ENCODE data around the gene CCDC34. TPM values are rescaled to one million over a fixed set of nuclear protein-coding genes. Genes with fewer than 3 reads are reported as not detected.

The CCDC34 gene
- total RNA-seq, 4 donors from 2014 or later = 3.2 to 8.0 (median 4.0) TPM

DNA sequence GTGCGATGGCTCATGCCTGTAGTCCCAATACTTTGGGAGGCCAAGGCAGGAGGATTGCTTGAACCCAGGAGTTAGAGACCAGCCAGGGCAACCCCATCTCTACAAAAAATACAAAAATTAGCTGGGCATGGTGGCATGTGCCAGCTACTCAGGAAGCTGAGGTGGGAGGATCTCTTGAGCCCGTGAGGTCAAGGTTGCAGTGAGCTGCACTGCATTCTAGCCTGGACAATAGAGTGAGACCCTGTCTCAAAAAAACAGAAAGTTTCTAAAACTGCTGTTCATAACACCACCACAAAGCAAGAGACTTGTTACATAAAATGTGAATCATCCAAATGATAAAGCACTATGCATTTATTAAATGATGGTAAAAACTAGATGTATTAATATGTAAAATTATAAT, 40.2 kb upstream of the CCDC34 start:
- no peak for DNase-seq (ENCODE audit: low spot score in 2 of 2)
- Histone ChIP-seq H3K4me1 (peaks cover 55% of the 10 kb centered on the region), H3K36me3 (no peaks in the 10 kb centered on the region), H3K27ac (no peak overlapping the region), H3K4me3 (no peak overlapping the region), H3K27me3 (no peaks in the 10 kb centered on the region), H3K9me3 (no peaks in the 10 kb centered on the region)
- TF ChIP-seq, protein P1, sequence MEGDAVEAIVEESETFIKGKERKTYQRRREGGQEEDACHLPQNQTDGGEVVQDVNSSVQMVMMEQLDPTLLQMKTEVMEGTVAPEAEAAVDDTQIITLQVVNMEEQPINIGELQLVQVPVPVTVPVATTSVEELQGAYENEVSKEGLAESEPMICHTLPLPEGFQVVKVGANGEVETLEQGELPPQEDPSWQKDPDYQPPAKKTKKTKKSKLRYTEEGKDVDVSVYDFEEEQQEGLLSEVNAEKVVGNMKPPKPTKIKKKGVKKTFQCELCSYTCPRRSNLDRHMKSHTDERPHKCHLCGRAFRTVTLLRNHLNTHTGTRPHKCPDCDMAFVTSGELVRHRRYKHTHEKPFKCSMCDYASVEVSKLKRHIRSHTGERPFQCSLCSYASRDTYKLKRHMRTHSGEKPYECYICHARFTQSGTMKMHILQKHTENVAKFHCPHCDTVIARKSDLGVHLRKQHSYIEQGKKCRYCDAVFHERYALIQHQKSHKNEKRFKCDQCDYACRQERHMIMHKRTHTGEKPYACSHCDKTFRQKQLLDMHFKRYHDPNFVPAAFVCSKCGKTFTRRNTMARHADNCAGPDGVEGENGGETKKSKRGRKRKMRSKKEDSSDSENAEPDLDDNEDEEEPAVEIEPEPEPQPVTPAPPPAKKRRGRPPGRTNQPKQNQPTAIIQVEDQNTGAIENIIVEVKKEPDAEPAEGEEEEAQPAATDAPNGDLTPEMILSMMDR (IDR thresholded peaks at IDR 0.05) = no peak
- TF ChIP-seq POLR2AphosphoS5 (IDR thresholded peaks at IDR 0.05) = no peak
- TF ChIP-seq EP300 (IDR thresholded peaks at IDR 0.05) = no peak
- TF ChIP-seq POLR2A (IDR thresholded peaks at IDR 0.05) = no peak
- WGBS = 94% methylated on average over 2 of the region's 2 CpGs

DNA sequence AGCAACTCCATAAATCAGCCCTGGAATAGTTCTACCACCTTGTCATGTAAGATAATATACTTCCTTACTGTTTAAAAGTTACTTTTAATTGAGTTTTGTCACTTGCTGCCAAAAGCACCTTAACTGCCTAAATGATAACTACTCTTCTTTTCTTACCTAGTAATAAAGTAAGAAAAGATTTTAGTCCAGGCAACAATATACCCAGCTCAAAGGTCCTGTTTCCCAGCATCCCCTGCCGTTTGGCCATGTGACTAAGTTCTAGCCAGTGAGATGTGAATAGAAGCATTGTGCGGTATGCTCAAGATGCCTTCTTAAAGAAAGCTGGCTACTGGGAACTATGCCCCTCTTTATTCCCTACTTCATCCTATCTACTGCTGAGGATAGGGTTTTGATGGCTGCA, 39.4 kb upstream of the CCDC34 start:
- Histone ChIP-seq H3K4me3 (no peak overlapping the region), H3K9me3 (no peaks in the 10 kb centered on the region), H3K36me3 (no peaks in the 10 kb centered on the region), H3K4me1 (peaks cover 56% of the 10 kb centered on the region), H3K27me3 (no peaks in the 10 kb centered on the region), H3K27ac (no peak overlapping the region)
- no peak for DNase-seq (ENCODE audit: low spot score in 2 of 2)
- WGBS = 96% methylated on average over 2 of the region's 2 CpGs
- TF ChIP-seq POLR2A (IDR thresholded peaks at IDR 0.05) (no peak), POLR2AphosphoS5 (IDR thresholded peaks at IDR 0.05) (no peak), EP300 (IDR thresholded peaks at IDR 0.05) (no peak)
- TF ChIP-seq, protein P1 (IDR thresholded peaks at IDR 0.05) = no peak

DNA sequence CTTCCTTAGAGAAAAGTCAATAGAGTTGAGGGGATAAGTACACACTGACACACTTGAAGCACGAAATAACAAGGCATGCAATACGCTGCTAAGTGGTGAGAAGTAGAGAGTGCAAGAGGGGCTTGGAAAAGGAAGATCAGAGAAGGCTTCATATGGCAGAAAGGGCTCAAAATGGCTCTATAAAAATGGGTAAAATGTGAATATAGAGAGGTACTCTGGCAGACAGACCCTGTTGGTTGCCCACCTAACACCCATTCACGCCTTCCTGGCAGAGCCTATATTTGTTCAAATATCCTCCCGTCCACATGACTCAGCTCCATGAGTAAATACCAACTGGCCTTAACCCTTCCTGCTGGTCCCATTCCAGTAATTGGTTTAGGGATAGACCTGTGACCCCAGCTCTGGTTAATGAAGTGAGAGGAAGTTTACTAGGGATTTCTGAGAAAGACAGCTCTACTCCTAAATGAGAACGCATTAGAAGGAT, 38.9 kb upstream of the CCDC34 start:
- Histone ChIP-seq H3K36me3 (no peaks in the 10 kb centered on the region), H3K4me3 (no peak overlapping the region), H3K27ac (no peak overlapping the region), H3K4me1 (peaks cover 62% of the 10 kb centered on the region), H3K27me3 (no peaks in the 10 kb centered on the region), H3K9me3 (no peaks in the 10 kb centered on the region)
- WGBS = 78% methylated on average over 5 of the region's 5 CpGs
- TF ChIP-seq, protein P1 (IDR thresholded peaks at IDR 0.05) = no peak
- TF ChIP-seq POLR2A (IDR thresholded peaks at IDR 0.05) (no peak), EP300 (IDR thresholded peaks at IDR 0.05) (no peak), POLR2AphosphoS5 (IDR thresholded peaks at IDR 0.05) (no peak)
- DNase-seq (ENCODE audit: low spot score in 2 of 2) = no peak

DNA sequence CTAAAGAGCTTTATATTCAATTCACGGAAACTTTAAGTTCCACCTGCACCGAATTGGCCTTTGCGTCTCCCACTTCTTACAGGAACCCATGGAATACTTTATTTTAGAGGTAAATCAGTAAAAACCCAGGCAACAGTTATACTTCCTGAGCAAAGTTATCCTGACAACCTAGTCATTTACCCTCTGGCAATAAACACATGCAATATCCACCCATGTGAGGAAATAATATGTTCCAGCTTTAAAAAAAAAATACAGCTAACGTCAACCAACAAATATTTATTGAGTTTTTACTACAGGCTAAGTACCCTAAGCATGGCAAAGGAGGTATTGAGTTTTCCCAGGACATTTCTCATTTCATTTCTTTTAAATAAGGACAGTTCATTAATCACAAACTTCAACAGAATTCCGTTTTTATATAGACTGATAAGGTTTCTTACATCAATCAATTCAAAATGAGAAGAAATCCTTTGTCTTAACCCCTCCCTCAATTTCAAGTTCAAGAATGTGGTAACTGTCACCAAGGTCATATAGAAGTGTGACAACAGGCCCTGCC, 38.3 kb upstream of the CCDC34 start:
- 80% methylated on average over 5 of the region's 5 CpGs for WGBS
- no peaks in the 10 kb centered on the region for H3K27me3 ChIP-seq
- no peak for DNase-seq (ENCODE audit: low spot score in 2 of 2)

DNA sequence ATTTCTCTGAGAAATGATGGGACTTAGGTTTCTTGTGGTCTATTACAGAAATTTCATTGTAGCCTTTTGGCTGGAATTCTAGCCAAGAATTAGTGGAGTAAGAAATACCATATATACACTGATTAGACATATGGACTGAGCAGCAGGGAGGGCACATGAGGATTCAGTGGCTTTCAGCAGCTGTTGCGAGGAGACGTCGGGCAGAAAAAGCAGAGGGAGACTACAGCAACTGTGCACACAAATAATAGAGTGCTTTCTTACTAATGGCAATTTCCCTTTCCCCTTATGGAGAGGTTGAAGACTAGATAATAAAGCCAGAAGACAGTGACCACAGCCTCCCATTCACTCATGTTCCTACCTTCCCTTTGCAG, 35.4 kb upstream of the CCDC34 start:
- Histone ChIP-seq H3K4me1 (peaks cover 66% of the 10 kb centered on the region), H3K4me3 (no peak overlapping the region), H3K27me3 (no peaks in the 10 kb centered on the region), H3K9me3 (no peaks in the 10 kb centered on the region), H3K36me3 (no peaks in the 10 kb centered on the region), H3K27ac (no peak overlapping the region)
- no peak for DNase-seq (ENCODE audit: low spot score in 2 of 2)
- 96% methylated on average over 3 of the region's 3 CpGs for WGBS
- TF ChIP-seq, protein P1 (IDR thresholded peaks at IDR 0.05) = no peak
- TF ChIP-seq POLR2A (IDR thresholded peaks at IDR 0.05) (no peak), EP300 (IDR thresholded peaks at IDR 0.05) (no peak), POLR2AphosphoS5 (IDR thresholded peaks at IDR 0.05) (no peak)

More for the DNA sequence above, 38.3 kb upstream of the CCDC34 start:
- Histone ChIP-seq H3K36me3 (no peaks in the 10 kb centered on the region), H3K4me3 (no peak overlapping the region), H3K4me1 (peaks cover 65% of the 10 kb centered on the region), H3K27ac (no peak overlapping the region), H3K9me3 (no peaks in the 10 kb centered on the region)
- TF ChIP-seq, protein P1 (IDR thresholded peaks at IDR 0.05) = no peak
- TF ChIP-seq POLR2AphosphoS5 (IDR thresholded peaks at IDR 0.05) (no peak), EP300 (IDR thresholded peaks at IDR 0.05) (no peak), POLR2A (IDR thresholded peaks at IDR 0.05) (no peak)

Data from suprapubic skin (tissue), 4 donors.